GM12892 (cell line): ENCODE results near the gene RFTN1.

Source experiments
- POLR2A ChIP-seq: IDR thresholded peaks from 2 replicates; pipeline ENCODE4 v1.6.1; 2011; ENCODE audit warnings: low read depth, low read length, control low read depth
- TAF1 ChIP-seq: IDR thresholded peaks from 2 replicates; pipeline ENCODE4 v1.6.1; 2011; ENCODE audit warnings: low read depth, mild to moderate bottlenecking, control low read depth, low read length, borderline replicate concordance

DNA sequence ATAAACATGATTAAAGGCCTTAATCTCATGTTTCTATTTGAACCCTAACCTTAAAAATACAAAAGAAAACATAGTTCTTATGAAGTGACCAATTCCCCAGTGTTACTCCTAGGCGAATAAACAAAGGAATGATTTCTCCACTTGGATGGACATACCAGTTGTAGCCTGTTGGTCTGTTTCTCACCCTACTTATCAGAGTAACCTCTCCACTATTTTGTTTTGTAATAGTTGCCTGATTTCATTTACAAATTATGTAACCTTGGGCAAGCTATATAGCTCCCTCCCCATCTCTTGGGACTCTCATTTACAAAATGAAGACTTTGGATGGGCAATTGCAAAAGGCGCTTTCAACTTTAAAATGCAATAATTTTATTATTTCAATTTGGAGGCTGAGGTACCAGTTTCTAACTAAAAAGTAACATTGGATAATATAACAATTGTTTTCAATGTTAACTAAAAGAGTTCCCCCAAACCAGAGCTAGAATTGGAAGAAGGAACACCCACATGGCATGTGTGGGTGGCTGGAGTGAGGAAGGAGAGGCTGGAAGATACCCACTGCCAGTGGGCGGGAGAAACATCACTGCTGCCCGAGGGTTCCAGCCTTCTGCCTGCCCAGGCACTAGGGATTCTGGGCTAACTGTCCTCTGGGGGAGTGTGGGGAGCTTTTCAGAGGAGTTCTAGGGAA, 74.2 kb downstream of the RFTN1 start:
- TF ChIP-seq TAF1 = no peak
- no peak for TF ChIP-seq POLR2A
